Liver (tissue), 9 donors: Measurements from ENCODE around the gene SUPT6H. TPM values are rescaled to one million over a fixed set of nuclear protein-coding genes. Genes with fewer than 3 reads are reported as not detected.
A peak's percentile ranks its signal among the peaks of the same experiment; 100 is the strongest.

Experiments
- DNase-seq: peaks from one replicate; pipeline ENCODE4 v3.0.0-alpha.2; 2017; ENCODE audit warnings: low spot score
- H3K27ac ChIP-seq, 2 donors: one replicate each; pipeline ENCODE4 v1.7.0; 2013; ENCODE audit warnings: inconsistent platforms in 2 of 2, low read length in 2 of 2, control low read depth in 1 of 2, low read depth in 1 of 2, mild to moderate bottlenecking in 1 of 2
- H3K27me3 ChIP-seq, 4 donors: one replicate each; pipeline versions ENCODE4 v1.6.1 to v1.7.0; 2013; ENCODE audit warnings: low read length in 3 of 4, inconsistent platforms in 1 of 4, mild to moderate bottlenecking in 1 of 4, moderate library complexity in 1 of 4; ENCODE audit not compliant: control insufficient read depth in 4 of 4, insufficient read depth in 4 of 4
- H3K36me3 ChIP-seq, 4 donors: one replicate each; pipeline versions ENCODE4 v1.6.1 to v1.7.0; 2013; ENCODE audit warnings: low read length in 3 of 4, mild to moderate bottlenecking in 3 of 4, low read depth in 1 of 4, moderate library complexity in 1 of 4; ENCODE audit not compliant: control insufficient read depth in 4 of 4, insufficient read depth in 3 of 4
- H3K4me1 ChIP-seq, 4 donors: one replicate each; pipeline versions ENCODE4 v1.6.1 to v1.7.0; 2013; ENCODE audit warnings: low read length in 3 of 4, mild to moderate bottlenecking in 3 of 4, moderate library complexity in 1 of 4; ENCODE audit not compliant: control insufficient read depth in 4 of 4, insufficient read depth in 4 of 4
- H3K4me3 ChIP-seq, 3 donors: one replicate each; pipeline versions ENCODE4 v1.6.1 to v1.7.0; 2013; ENCODE audit warnings: low read length in 3 of 3, control low read depth in 1 of 3, low read depth in 1 of 3, mild to moderate bottlenecking in 1 of 3
- H3K9ac ChIP-seq, 2 donors: one replicate each; pipeline ENCODE4 v1.7.0; 2013; ENCODE audit warnings: low read length in 2 of 2, mild to moderate bottlenecking in 2 of 2, moderate library complexity in 2 of 2, control low read depth in 1 of 2, low read depth in 1 of 2
- H3K9me3 ChIP-seq, 4 donors: one replicate each; pipeline versions ENCODE4 v1.6.1 to v1.7.0; 2013; ENCODE audit warnings: low read length in 3 of 4; ENCODE audit not compliant: control insufficient read depth in 4 of 4
- EGR1 ChIP-seq, 2 donors: IDR thresholded peaks; 2 replicates each; pipeline ENCODE4 v1.6.1; 2016 to 2018; ENCODE audit warnings: antibody characterized with exemption in 2 of 2, low read depth in 2 of 2
- FOXA1 ChIP-seq: IDR thresholded peaks from 2 replicates; pipeline ENCODE4 v1.6.1; 2016; ENCODE audit warnings: antibody characterized with exemption
- FOXA2 ChIP-seq: IDR thresholded peaks from 2 replicates; pipeline ENCODE4 v1.6.1; 2016; ENCODE audit warnings: antibody characterized with exemption
- GABPA ChIP-seq, 2 donors: IDR thresholded peaks in 1 of 2; conservative IDR thresholded peaks in 1 of 2; 2 replicates each; pipeline ENCODE4 v1.6.1; 2016; ENCODE audit warnings: antibody characterized with exemption in 2 of 2, mild to moderate bottlenecking in 1 of 2, moderate library complexity in 1 of 2
- HNF4A ChIP-seq, 2 donors: conservative IDR thresholded peaks; 2 replicates each; pipeline ENCODE4 v1.6.1; 2016; ENCODE audit warnings: antibody characterized with exemption in 2 of 2, mild to moderate bottlenecking in 2 of 2
- HNF4G ChIP-seq: IDR thresholded peaks from 2 replicates; pipeline ENCODE4 v1.6.1; 2016; ENCODE audit warnings: antibody characterized with exemption
- JUND ChIP-seq, 2 donors: IDR thresholded peaks; 2 replicates each; pipeline ENCODE4 v1.6.1; 2016; ENCODE audit warnings: antibody characterized with exemption in 2 of 2
- NR2F2 ChIP-seq: IDR thresholded peaks from 2 replicates; pipeline ENCODE4 v1.6.1; 2016; ENCODE audit warnings: antibody characterized with exemption
- RAD21 ChIP-seq, 2 donors: IDR thresholded peaks; 2 replicates each; pipeline ENCODE4 v1.6.1; 2016; ENCODE audit warnings: antibody characterized with exemption in 2 of 2, mild to moderate bottlenecking in 2 of 2
- RXRA ChIP-seq, 2 donors: IDR thresholded peaks; 2 replicates each; pipeline ENCODE4 v1.6.1; 2017 to 2018; ENCODE audit warnings: antibody characterized with exemption in 2 of 2, mild to moderate bottlenecking in 1 of 2
- SP1 ChIP-seq: IDR thresholded peaks from 2 replicates; pipeline ENCODE4 v1.6.1; 2018; ENCODE audit warnings: antibody characterized with exemption, mild to moderate bottlenecking
- TAF1 ChIP-seq: conservative IDR thresholded peaks from 2 replicates; pipeline ENCODE4 v1.6.1; 2016; ENCODE audit warnings: antibody characterized with exemption, mild to moderate bottlenecking
- WGBS: extraction: QIAGEN DNeasy Blood & Tissue Kit; methylation state at CpG from one replicate; pipeline ENCODE4 v1.1.7; 2013; 5-methylcytosine and 5-hydroxymethylcytosine counted together
- polyA plus RNA-seq, 2 donors: library from polyadenylated mRNA; stranded (reverse) in 1 of 2; unstranded in 1 of 2; fragments of 200-250 nt in 1 of 2; fragments of >200 nt in 1 of 2; fragmentation: Nextera tagmentation in 1 of 2; extraction: Ambion mirVana in 1 of 2; gene quantifications; one replicate each; pipeline versions ENCODE4 v1.2.1 to v1.2.3, GENCODE V29; 2013 to 2015
- total RNA-seq, 2 donors: library from RNA; depleted of rRNA; stranded (reverse); fragments of >200 nt; gene quantifications; one replicate each; pipeline ENCODE4 v1.2.3, GENCODE V29; 2014
- TF ChIP-seq, protein P1 (sequence below): IDR thresholded peaks from 2 replicates; pipeline ENCODE4 v1.6.1; 2016; ENCODE audit warnings: antibody characterized with exemption
- TF ChIP-seq, protein P2 (sequence below): IDR thresholded peaks from 2 replicates; pipeline ENCODE4 v1.6.1; 2016; ENCODE audit warnings: antibody characterized with exemption, mild to moderate bottlenecking
- donor health status: healthy.
- donor health status: healthy.
- donor health status: healthy.
- donor health status: healthy.
- donor health status: healthy.

Gene SUPT6H
- total and polyA plus RNA-seq, 4 donors = 10.6 to 59.1 (median 30.3) TPM

DNA sequence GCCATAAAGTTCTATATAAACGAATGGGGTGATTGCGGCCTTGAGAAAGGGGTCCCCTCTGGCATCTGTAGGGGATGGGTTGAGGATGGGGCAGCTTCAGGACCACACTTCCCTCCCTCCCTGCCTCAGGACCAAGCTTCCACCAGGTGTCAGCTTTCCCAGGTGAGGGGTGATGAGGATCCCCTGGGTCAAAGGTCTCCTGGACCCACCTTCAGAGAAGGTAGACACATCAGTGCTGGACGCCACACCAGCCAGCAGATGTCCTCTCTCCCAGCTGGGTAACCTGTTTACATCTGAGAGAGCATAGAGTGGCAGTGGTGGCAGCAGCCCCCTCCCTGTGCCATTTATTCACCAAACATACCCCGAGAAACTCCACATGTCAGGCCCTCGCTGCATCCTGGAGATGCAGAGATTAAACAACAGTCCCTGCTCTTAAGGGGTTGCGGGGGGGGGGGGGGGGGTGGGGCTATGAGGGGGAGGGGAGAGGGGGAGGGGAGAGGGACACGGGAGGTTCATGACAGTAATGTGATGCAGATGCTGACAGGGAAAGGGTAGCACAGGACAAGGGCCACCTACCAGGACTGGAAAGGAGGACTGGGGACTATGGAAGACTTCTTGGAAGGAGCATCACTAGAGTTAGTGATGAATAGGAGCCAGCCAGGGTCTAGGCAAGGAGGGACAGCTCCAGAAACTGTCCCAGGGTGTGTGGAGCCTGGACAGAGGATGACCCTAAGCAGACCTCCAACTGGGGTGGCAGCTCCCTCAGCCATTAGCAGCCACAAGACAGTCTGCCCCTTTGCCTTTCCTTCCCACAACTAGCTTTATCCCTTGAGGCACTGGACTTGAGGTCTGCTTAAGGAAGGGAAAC is 44.7 kb downstream of the SUPT6H start (continued):
- TF ChIP-seq, protein P1, sequence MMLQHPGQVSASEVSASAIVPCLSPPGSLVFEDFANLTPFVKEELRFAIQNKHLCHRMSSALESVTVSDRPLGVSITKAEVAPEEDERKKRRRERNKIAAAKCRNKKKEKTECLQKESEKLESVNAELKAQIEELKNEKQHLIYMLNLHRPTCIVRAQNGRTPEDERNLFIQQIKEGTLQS = no peak
- TF ChIP-seq RXRA (IDR thresholded peaks at IDR 0.05) (no peak), FOXA1 (no peak), EGR1 (IDR thresholded peaks at IDR 0.05; ENCODE audit: low read depth in 2 of 2) (no peak), TAF1 (no peak), HNF4G (no peak), NR2F2 (no peak), RAD21 (IDR thresholded peaks at IDR 0.05) (no peak), FOXA2 (no peak)

DNA sequence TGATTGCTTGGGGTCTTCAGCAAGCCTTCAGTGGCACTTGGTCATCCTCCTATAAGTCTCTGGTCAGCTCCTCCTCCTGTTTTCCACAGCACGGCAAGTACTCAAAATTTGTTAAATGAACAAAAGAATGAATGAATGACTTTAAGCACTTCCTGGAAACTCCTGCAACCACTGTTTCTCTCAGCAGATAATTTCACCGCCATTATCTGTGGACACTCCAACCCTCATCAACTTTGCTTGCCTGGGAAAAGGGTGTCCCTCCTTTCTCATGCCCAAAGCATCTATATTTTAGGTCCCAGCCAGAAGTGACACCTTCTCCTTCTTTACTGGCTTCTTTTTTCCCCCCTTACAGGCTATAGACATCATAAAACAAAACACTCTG is 45.3 kb downstream of the SUPT6H start:
- H3K27ac ChIP-seq = no peak overlapping the region
- peaks cover 2 to 22% (median 9%) of the 10 kb centered on the region in 4 donors for H3K36me3 ChIP-seq
- no peaks in the 10 kb centered on the region for H3K9me3 ChIP-seq
- no peak for DNase-seq
- no peak overlapping the region for H3K4me3 ChIP-seq
- H3K9ac ChIP-seq = no peak overlapping the region
- H3K4me1 ChIP-seq = peaks cover 1 to 11% (median 6%) of the 10 kb centered on the region in 4 donors
- TF ChIP-seq SP1 (no peak), JUND (IDR thresholded peaks at IDR 0.05) (no peak), HNF4A (conservative IDR thresholded peaks at IDR 0.05) (no peak), TAF1 (no peak), HNF4G (no peak), GABPA (IDR thresholded peaks at IDR 0.05 in 1 of 2, conservative IDR thresholded peaks at IDR 0.05 in 1 of 2) (no peak)
- no peaks in the 10 kb centered on the region for H3K27me3 ChIP-seq
- 92% methylated on average over 2 of the region's 2 CpGs for WGBS

DNA sequence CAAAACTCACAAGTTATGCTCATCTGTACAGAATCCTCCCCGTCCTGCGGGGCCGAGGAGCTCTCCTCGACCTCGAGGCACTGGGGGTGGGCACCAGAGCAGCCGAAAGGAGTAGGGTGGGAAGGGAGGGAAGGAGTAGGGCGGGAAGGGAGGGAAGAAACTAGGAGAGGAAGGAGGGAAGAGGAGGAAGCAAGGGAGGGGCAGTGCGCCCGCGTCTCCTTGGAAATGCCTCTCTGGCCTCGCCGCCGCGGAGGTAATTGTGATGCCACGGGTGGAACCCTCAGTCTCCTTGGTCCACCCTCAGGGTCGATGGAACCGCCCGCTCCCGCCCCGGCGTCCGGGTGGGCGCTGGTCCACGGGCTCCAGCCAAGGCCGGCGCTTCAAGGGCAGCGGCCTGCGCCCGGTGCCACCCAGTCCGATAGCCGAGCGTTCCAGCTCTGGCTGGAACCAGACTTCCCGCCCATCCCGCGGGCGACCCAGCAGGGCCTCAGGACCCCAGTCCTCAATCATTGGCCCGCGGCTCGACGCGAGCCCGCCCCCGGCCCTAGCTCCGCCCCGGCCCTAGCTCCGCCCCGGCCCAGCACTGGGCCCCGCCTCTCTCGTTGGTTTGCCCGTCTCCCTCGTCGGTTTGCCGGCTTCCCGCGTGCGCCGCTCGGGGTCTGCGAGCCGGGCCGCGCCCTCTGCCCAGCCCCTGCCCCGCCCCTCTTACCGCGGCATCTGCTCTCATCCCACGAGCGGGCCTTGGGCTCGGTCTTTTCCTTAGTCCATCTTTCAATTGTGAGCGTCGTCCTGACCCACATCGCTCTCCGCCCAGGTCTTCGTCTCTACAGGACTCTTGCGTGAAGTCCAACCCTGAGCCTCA is 49.1 kb downstream of the SUPT6H start:
- peak overlapping the region; percentile 69 to 73 for H3K27ac ChIP-seq
- peak overlapping the region; percentile 30 to 66 for H3K9ac ChIP-seq
- peaks cover 1 to 11% (median 6%) of the 10 kb centered on the region in 4 donors for H3K4me1 ChIP-seq
- WGBS = 2% methylated on average over 74 of the region's 74 CpGs
- peak overlapping the region; percentile 60 to 66 (median 60) for H3K4me3 ChIP-seq
- TF ChIP-seq, protein P2, sequence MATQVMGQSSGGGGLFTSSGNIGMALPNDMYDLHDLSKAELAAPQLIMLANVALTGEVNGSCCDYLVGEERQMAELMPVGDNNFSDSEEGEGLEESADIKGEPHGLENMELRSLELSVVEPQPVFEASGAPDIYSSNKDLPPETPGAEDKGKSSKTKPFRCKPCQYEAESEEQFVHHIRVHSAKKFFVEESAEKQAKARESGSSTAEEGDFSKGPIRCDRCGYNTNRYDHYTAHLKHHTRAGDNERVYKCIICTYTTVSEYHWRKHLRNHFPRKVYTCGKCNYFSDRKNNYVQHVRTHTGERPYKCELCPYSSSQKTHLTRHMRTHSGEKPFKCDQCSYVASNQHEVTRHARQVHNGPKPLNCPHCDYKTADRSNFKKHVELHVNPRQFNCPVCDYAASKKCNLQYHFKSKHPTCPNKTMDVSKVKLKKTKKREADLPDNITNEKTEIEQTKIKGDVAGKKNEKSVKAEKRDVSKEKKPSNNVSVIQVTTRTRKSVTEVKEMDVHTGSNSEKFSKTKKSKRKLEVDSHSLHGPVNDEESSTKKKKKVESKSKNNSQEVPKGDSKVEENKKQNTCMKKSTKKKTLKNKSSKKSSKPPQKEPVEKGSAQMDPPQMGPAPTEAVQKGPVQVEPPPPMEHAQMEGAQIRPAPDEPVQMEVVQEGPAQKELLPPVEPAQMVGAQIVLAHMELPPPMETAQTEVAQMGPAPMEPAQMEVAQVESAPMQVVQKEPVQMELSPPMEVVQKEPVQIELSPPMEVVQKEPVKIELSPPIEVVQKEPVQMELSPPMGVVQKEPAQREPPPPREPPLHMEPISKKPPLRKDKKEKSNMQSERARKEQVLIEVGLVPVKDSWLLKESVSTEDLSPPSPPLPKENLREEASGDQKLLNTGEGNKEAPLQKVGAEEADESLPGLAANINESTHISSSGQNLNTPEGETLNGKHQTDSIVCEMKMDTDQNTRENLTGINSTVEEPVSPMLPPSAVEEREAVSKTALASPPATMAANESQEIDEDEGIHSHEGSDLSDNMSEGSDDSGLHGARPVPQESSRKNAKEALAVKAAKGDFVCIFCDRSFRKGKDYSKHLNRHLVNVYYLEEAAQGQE = peak; percentile 6
- TF ChIP-seq RXRA (IDR thresholded peaks at IDR 0.05) = no peak
- no peaks in the 10 kb centered on the region for H3K36me3 ChIP-seq
- peak; percentile 93 for DNase-seq
- H3K9me3 ChIP-seq = no peaks in the 10 kb centered on the region
- H3K27me3 ChIP-seq = no peaks in the 10 kb centered on the region
